ENCODE data around the gene LCN2. TPM values are rescaled to one million over a fixed set of nuclear protein-coding genes. Genes with fewer than 3 reads are reported as not detected.
A peak's percentile ranks its signal among the peaks of the same experiment; 100 is the strongest.

LCN2 gene
- total and polyA plus RNA-seq, 9 of the 15 experiments (the other 6 are each of a cell fraction or from before 2014, with no cell fraction given) = 0.10 to 1.2 (median 0.44) TPM; not detected in 1

DNA sequence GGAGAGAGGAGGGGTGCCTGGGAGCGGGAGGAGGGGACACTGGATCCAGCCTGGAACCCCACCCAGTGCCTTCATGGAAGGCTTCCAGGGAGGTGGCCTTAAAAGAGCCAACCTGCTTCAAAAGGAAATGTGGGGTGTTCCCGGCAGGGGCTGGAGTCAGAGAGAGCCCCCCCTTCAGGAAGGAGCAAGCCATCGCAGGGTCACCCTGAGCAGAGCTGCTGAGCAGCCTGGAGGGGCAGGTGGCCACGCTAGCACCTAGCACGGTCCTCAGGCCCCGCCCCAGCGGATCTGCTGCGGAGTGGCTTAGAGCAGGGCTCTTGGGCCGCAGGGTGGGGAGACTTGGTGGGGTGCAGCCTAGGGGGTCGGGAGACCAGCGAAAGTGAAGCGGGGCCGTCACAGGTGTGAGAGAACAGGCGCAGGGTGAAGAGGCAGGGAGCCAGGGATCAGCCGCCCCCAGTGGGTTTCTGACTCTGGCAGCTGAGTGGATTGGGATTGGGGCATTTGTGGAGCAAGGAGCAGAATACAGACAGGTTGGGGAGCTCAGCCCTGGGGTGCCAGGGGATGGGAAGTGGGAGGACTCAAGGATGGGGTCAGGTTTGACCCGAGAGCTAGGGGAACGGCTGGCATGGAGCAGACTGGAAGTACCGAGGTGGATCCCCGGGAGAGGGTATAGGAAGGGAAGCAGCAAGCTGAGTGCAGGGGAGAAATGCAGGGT, 1.5 kb downstream of the LCN2 start (continued):
- TF ChIP-seq, protein P1, sequence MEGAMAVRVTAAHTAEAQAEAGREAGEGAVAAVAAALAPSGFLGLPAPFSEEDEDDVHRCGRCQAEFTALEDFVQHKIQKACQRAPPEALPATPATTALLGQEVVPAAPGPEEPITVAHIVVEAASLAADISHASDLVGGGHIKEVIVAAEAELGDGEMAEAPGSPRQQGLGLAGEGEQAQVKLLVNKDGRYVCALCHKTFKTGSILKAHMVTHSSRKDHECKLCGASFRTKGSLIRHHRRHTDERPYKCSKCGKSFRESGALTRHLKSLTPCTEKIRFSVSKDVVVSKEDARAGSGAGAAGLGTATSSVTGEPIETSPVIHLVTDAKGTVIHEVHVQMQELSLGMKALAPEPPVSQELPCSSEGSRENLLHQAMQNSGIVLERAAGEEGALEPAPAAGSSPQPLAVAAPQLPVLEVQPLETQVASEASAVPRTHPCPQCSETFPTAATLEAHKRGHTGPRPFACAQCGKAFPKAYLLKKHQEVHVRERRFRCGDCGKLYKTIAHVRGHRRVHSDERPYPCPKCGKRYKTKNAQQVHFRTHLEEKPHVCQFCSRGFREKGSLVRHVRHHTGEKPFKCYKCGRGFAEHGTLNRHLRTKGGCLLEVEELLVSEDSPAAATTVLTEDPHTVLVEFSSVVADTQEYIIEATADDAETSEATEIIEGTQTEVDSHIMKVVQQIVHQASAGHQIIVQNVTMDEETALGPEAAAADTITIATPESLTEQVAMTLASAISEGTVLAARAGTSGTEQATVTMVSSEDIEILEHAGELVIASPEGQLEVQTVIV (CRISPR knock-in tag; IDR thresholded peaks at IDR 0.05; ENCODE audit: borderline replicate concordance) = no peak
- TF ChIP-seq POLR2AphosphoS2 (IDR thresholded peaks at IDR 0.05; ENCODE audit: low read length) (no peak), ZNF282 (CRISPR knock-in tag; IDR thresholded peaks at IDR 0.05) (no peak), ZNF41 (CRISPR knock-in tag; conservative IDR thresholded peaks at IDR 0.05) (no peak), RBFOX2 (IDR thresholded peaks at IDR 0.05; ENCODE audit: low read depth, low read length) (peak; percentile 56; the same call in 1 of the 2 replicates), RCOR1 (IDR thresholded peaks at IDR 0.05; ENCODE audit: borderline replicate concordance in 1 of 2, low read depth in 2 of 2, low read length in 2 of 2) (peak in 1 of 2 experiments; percentile 59; a peak in 2 of 4 replicates), SMC3 (conservative IDR thresholded peaks at IDR 0.05; ENCODE audit: insufficient read depth, low read depth, low read length) (peak; percentile 34; the same call in 1 of the 2 replicates), FIP1L1 (IDR thresholded peaks at IDR 0.05; ENCODE audit: low read depth, low read length, poor library complexity, severe bottlenecking) (peak; percentile 28), KDM5B (IDR thresholded peaks at IDR 0.05; ENCODE audit: insufficient replicate concordance, low read depth, low read length) (peak; percentile 25), SMARCB1 (IDR thresholded peaks at IDR 0.05; ENCODE audit: insufficient read length, low read depth) (no peak), GABPB2 (CRISPR knock-in tag; conservative IDR thresholded peaks at IDR 0.05) (no peak), ZNF586 (CRISPR knock-in tag; conservative IDR thresholded peaks at IDR 0.05) (no peak), ERF (CRISPR knock-in tag; IDR thresholded peaks at IDR 0.05) (no peak)
- TF ChIP-seq, protein P2, sequence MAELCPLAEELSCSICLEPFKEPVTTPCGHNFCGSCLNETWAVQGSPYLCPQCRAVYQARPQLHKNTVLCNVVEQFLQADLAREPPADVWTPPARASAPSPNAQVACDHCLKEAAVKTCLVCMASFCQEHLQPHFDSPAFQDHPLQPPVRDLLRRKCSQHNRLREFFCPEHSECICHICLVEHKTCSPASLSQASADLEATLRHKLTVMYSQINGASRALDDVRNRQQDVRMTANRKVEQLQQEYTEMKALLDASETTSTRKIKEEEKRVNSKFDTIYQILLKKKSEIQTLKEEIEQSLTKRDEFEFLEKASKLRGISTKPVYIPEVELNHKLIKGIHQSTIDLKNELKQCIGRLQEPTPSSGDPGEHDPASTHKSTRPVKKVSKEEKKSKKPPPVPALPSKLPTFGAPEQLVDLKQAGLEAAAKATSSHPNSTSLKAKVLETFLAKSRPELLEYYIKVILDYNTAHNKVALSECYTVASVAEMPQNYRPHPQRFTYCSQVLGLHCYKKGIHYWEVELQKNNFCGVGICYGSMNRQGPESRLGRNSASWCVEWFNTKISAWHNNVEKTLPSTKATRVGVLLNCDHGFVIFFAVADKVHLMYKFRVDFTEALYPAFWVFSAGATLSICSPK (IDR thresholded peaks at IDR 0.05; ENCODE audit: borderline replicate concordance) = no peak
- TF ChIP-seq, protein P3, sequence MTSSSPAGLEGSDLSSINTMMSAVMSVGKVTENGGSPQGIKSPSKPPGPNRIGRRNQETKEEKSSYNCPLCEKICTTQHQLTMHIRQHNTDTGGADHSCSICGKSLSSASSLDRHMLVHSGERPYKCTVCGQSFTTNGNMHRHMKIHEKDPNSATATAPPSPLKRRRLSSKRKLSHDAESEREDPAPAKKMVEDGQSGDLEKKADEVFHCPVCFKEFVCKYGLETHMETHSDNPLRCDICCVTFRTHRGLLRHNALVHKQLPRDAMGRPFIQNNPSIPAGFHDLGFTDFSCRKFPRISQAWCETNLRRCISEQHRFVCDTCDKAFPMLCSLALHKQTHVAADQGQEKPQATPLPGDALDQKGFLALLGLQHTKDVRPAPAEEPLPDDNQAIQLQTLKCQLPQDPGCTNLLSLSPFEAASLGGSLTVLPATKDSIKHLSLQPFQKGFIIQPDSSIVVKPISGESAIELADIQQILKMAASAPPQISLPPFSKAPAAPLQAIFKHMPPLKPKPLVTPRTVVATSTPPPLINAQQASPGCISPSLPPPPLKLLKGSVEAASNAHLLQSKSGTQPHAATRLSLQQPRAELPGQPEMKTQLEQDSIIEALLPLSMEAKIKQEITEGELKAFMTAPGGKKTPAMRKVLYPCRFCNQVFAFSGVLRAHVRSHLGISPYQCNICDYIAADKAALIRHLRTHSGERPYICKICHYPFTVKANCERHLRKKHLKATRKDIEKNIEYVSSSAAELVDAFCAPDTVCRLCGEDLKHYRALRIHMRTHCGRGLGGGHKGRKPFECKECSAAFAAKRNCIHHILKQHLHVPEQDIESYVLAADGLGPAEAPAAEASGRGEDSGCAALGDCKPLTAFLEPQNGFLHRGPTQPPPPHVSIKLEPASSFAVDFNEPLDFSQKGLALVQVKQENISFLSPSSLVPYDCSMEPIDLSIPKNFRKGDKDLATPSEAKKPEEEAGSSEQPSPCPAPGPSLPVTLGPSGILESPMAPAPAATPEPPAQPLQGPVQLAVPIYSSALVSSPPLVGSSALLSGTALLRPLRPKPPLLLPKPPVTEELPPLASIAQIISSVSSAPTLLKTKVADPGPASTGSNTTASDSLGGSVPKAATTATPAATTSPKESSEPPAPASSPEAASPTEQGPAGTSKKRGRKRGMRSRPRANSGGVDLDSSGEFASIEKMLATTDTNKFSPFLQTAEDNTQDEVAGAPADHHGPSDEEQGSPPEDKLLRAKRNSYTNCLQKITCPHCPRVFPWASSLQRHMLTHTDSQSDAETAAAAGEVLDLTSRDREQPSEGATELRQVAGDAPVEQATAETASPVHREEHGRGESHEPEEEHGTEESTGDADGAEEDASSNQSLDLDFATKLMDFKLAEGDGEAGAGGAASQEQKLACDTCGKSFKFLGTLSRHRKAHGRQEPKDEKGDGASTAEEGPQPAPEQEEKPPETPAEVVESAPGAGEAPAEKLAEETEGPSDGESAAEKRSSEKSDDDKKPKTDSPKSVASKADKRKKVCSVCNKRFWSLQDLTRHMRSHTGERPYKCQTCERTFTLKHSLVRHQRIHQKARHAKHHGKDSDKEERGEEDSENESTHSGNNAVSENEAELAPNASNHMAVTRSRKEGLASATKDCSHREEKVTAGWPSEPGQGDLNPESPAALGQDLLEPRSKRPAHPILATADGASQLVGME (CRISPR knock-in tag; IDR thresholded peaks at IDR 0.05) = no peak
- TF ChIP-seq, protein P4, sequence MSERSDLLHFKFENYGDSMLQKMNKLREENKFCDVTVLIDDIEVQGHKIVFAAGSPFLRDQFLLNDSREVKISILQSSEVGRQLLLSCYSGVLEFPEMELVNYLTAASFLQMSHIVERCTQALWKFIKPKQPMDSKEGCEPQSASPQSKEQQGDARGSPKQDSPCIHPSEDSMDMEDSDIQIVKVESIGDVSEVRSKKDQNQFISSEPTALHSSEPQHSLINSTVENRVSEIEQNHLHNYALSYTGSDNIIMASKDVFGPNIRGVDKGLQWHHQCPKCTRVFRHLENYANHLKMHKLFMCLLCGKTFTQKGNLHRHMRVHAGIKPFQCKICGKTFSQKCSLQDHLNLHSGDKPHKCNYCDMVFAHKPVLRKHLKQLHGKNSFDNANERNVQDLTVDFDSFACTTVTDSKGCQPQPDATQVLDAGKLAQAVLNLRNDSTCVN (CRISPR knock-in tag; IDR thresholded peaks at IDR 0.05) = no peak
